ENCODE results near the gene DNPH1. TPM values are rescaled to one million over a fixed set of nuclear protein-coding genes. Genes with fewer than 3 reads are reported as not detected.

The DNPH1 gene
- total and polyA plus RNA-seq, 2 experiments from 2014 or later = 124 to 136 TPM

- Histone ChIP-seq H3K4me2 (no peak overlapping the region), H3K4me3 (no peak overlapping the region), H3K27me3 (no peaks in the 10 kb centered on the region), H2AFZ (no peak overlapping the region), H3K9me3 (ENCODE audit: low read depth) (no peaks in the 10 kb centered on the region), H3K79me2 (no peaks in the 10 kb centered on the region), H3K36me3 (replicated peaks; ENCODE audit: insufficient read depth, low read depth) (no peaks in the 10 kb centered on the region), H3K27ac (no peak overlapping the region), H3K9me2 (replicated peaks; ENCODE audit: insufficient read depth) (no peaks in the 10 kb centered on the region), H4K20me1 (ENCODE audit: insufficient read depth, poor library complexity, severe bottlenecking) (no peaks in the 10 kb centered on the region), H3K4me1 (ENCODE audit: insufficient read depth) (peaks cover 7% of the 10 kb centered on the region)
- DNase-seq (ENCODE audit: low spot score) = no peak
- no peak for TF ChIP-seq EZH2phosphoT487 (IDR thresholded peaks at IDR 0.05; ENCODE audit: low read depth, severe bottlenecking, unreplicated experiment)
- no peak for TF ChIP-seq CTCF (IDR thresholded peaks at IDR 0.05; ENCODE audit: poor library complexity)
- no peak for TF ChIP-seq EZH2 (IDR thresholded peaks at IDR 0.05; ENCODE audit: borderline replicate concordance)
- 75% methylated on average over 4 of the region's 4 CpGs for WGBS (ENCODE audit: low lambda C conversion rate, missing lambda C conversion rate)
Observed at GRCh38 chr6:43260791-43261190, 31.5 kb upstream of the DNPH1 start.

- Histone ChIP-seq H3K36me3 (replicated peaks; ENCODE audit: insufficient read depth, low read depth) (no peaks in the 10 kb centered on the region), H3K79me2 (no peaks in the 10 kb centered on the region), H3K9me3 (ENCODE audit: low read depth) (no peaks in the 10 kb centered on the region), H4K20me1 (ENCODE audit: insufficient read depth, poor library complexity, severe bottlenecking) (no peaks in the 10 kb centered on the region), H3K4me3 (no peak overlapping the region), H3K4me2 (no peak overlapping the region), H3K27me3 (no peaks in the 10 kb centered on the region), H2AFZ (no peak overlapping the region), H3K4me1 (ENCODE audit: insufficient read depth) (peaks cover 7% of the 10 kb centered on the region), H3K27ac (no peak overlapping the region), H3K9me2 (replicated peaks; ENCODE audit: insufficient read depth) (no peaks in the 10 kb centered on the region)
- DNase-seq (ENCODE audit: low spot score) = no peak
- 91% methylated on average over 29 of the region's 30 CpGs for WGBS (ENCODE audit: low lambda C conversion rate, missing lambda C conversion rate)
- TF ChIP-seq EZH2 (IDR thresholded peaks at IDR 0.05; ENCODE audit: borderline replicate concordance) = no peak
- no peak for TF ChIP-seq EZH2phosphoT487 (IDR thresholded peaks at IDR 0.05; ENCODE audit: low read depth, severe bottlenecking, unreplicated experiment)
- TF ChIP-seq CTCF (IDR thresholded peaks at IDR 0.05; ENCODE audit: poor library complexity) = no peak
Observed at GRCh38 chr6:43258807-43259686, 29.8 kb upstream of the DNPH1 start.

GRCh38 chr6:43258180-43258579, 28.9 kb upstream of the DNPH1 start:
- Histone ChIP-seq H4K20me1 (ENCODE audit: insufficient read depth, poor library complexity, severe bottlenecking) (no peaks in the 10 kb centered on the region), H3K79me2 (no peaks in the 10 kb centered on the region), H3K9me3 (ENCODE audit: low read depth) (no peaks in the 10 kb centered on the region), H3K9me2 (replicated peaks; ENCODE audit: insufficient read depth) (no peaks in the 10 kb centered on the region), H3K4me1 (ENCODE audit: insufficient read depth) (peaks cover 7% of the 10 kb centered on the region), H2AFZ (no peak overlapping the region), H3K4me3 (no peak overlapping the region), H3K36me3 (replicated peaks; ENCODE audit: insufficient read depth, low read depth) (no peaks in the 10 kb centered on the region), H3K27me3 (no peaks in the 10 kb centered on the region), H3K4me2 (no peak overlapping the region), H3K27ac (no peak overlapping the region)
- no peak for DNase-seq (ENCODE audit: low spot score)
- 63% methylated on average over 4 of the region's 4 CpGs for WGBS (ENCODE audit: low lambda C conversion rate, missing lambda C conversion rate)
- no peak for TF ChIP-seq EZH2 (IDR thresholded peaks at IDR 0.05; ENCODE audit: borderline replicate concordance)
- no peak for TF ChIP-seq CTCF (IDR thresholded peaks at IDR 0.05; ENCODE audit: poor library complexity)
- no peak for TF ChIP-seq EZH2phosphoT487 (IDR thresholded peaks at IDR 0.05; ENCODE audit: low read depth, severe bottlenecking, unreplicated experiment)
